ENCODE data around the gene ORAI2.
"Not testable (repeated sequence)": the region's sequence is repeated elsewhere in the genome, so short reads cannot be mapped to it uniquely, and the experiment has no call there.

DNA sequence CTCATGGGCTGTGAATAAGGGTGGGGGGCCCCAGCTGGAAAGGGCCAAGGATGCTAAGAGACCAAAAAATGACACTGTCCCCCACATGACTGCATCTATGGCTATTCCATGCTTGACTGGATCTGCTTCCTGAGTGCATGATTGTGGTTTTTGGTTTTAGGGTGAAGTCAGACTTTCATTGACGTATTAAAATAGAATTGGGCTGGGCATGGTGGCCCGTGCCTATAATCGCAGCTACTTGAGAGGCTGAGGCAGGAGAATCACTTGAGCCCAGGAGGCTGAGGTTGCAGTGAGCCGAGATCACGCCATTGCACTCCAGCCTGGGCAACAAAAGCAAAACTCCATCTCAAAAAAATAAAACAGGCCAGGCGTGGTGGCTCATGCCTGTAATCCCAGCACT, 24.8 kb upstream of the ORAI2 start:
- not testable (repeated sequence) for TF ChIP-seq ZZZ3 (IDR thresholded peaks at IDR 0.05; ENCODE audit: control insufficient read depth, insufficient read length, low read depth); CTCF (IDR thresholded peaks at IDR 0.05 in 2 of 3, conservative IDR thresholded peaks at IDR 0.05 in 1 of 3; ENCODE audit: control insufficient read depth in 2 of 3, extremely low read depth in 1 of 3, insufficient read depth in 1 of 3, low read depth in 3 of 3, low read length in 3 of 3); ESRRA (IDR thresholded peaks at IDR 0.05; ENCODE audit: low read length); MYC (IDR thresholded peaks at IDR 0.05; ENCODE audit: insufficient read depth, insufficient read length, insufficient replicate concordance, low read length, severe bottlenecking); POLR2A (IDR thresholded peaks at IDR 0.05; ENCODE audit: low read depth, low read length); E4F1 (IDR thresholded peaks at IDR 0.05; ENCODE audit: borderline replicate concordance, partially characterized antibody); NFYB (IDR thresholded peaks at IDR 0.05; ENCODE audit: insufficient read depth, low read depth, low read length); CHD2 (IDR thresholded peaks at IDR 0.05; ENCODE audit: borderline replicate concordance, low read depth, low read length); NFXL1 (IDR thresholded peaks at IDR 0.05; ENCODE audit: borderline replicate concordance); POLR2AphosphoS5 (IDR thresholded peaks at IDR 0.05; ENCODE audit: low read length)
- TF ChIP-seq EP300 (IDR thresholded peaks at IDR 0.05; ENCODE audit: borderline replicate concordance in 1 of 2, control insufficient read depth in 1 of 2, low read depth in 2 of 2, low read length in 2 of 2): peak; percentile 62 to 81; a peak in 3 of 4 replicates
- TF ChIP-seq DPF2 (IDR thresholded peaks at IDR 0.05): peak; percentile 81
- TF ChIP-seq NFIC (IDR thresholded peaks at IDR 0.05; ENCODE audit: low read depth, low read length): peak; percentile 89
- TF ChIP-seq CREB1 (IDR thresholded peaks at IDR 0.05; ENCODE audit: low read depth): peak; percentile 75

Measured in GM12878 (cell line).